HG02759 (cell line): Measurements from ENCODE around the gene KIF13A.
"Not testable (repeated sequence)": the region's sequence is repeated elsewhere in the genome, so short reads cannot be mapped to it uniquely, and the experiment has no call there.

Experiments
- ATAC-seq: cut with Tn5 transposase; IDR thresholded peaks from one replicate; pipeline ENCODE4 v1.9.1; 2021; ENCODE audit warnings: mild to moderate bottlenecking, moderate library complexity; ENCODE audit not compliant: unreplicated experiment

Gene KIF13A

GRCh38 chr6:17935188-17936149 lies 52.0 kb downstream of the KIF13A start:
- ATAC-seq, result no peak

GRCh38 chr6:17933716-17934115 lies 53.7 kb downstream of the KIF13A start:
- no peak for ATAC-seq

GRCh38 chr6:17932330-17932852 lies 55.0 kb downstream of the KIF13A start:
- no peak for ATAC-seq

- no peak for ATAC-seq
These were observed 56.2 kb downstream of the KIF13A start for GRCh38 chr6:17931227-17931626.

GRCh38 chr6:17930321-17930993 lies 57.0 kb downstream of the KIF13A start:
- no peak for ATAC-seq

- ATAC-seq, result no peak
These were observed 58.7 kb downstream of the KIF13A start for GRCh38 chr6:17928514-17929430.

- ATAC-seq, result no peak
These were observed 59.7 kb downstream of the KIF13A start for GRCh38 chr6:17927705-17928104.

- ATAC-seq, result no peak
These were observed 64.0 kb downstream of the KIF13A start for GRCh38 chr6:17923401-17923863.

GRCh38 chr6:17921454-17921853 lies 66.0 kb downstream of the KIF13A start:
- no peak for ATAC-seq

- ATAC-seq, result no peak
These were observed 67.9 kb downstream of the KIF13A start for GRCh38 chr6:17919496-17919895.

- ATAC-seq, result no peak
These were observed 69.3 kb downstream of the KIF13A start for GRCh38 chr6:17917837-17918763.

GRCh38 chr6:17914651-17915050 lies 72.8 kb downstream of the KIF13A start:
- ATAC-seq, result no peak

GRCh38 chr6:17912521-17912920 lies 74.9 kb downstream of the KIF13A start:
- no peak for ATAC-seq

- ATAC-seq, result not testable (repeated sequence)
These were observed 75.8 kb downstream of the KIF13A start for GRCh38 chr6:17911656-17912055.

GRCh38 chr6:17910189-17910588 lies 77.2 kb downstream of the KIF13A start:
- ATAC-seq, result no peak

- no peak for ATAC-seq
These were observed 78.6 kb downstream of the KIF13A start for GRCh38 chr6:17908831-17909230.

- peak; percentile 73 for ATAC-seq
These were observed 79.8 kb downstream of the KIF13A start for GRCh38 chr6:17907406-17908229.
